Measurements from ENCODE around the gene PTPRS. TPM values are rescaled to one million over a fixed set of nuclear protein-coding genes. Genes with fewer than 3 reads are reported as not detected.

The PTPRS gene
- total RNA-seq, 4 donors from 2014 or later, result 21.1 to 68.5 (median 42.3) TPM

DNA sequence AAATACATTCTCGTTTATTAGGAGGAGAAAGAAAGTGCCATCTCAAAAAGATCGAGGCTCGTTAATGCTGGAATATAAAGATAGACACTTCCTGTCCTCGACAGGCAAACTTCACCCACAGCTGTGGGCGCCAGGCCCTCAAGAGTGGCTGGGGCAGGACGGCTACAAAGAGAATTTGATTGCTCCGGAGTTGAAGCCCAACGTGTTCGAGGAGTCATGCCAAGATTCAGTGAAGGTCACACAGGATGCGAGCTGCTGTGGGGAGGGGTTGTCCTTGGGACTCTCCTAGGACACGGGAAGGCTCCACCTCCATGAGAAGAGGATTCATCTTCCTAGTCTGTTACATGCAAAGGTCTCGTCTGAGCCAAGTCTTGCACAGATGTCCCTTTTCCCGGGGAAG, 16.3 kb upstream of the PTPRS start:
- no peak for DNase-seq
- H3K27me3 ChIP-seq, result peaks cover 9 to 61% (median 22%) of the 10 kb centered on the region in 3 donors

DNA sequence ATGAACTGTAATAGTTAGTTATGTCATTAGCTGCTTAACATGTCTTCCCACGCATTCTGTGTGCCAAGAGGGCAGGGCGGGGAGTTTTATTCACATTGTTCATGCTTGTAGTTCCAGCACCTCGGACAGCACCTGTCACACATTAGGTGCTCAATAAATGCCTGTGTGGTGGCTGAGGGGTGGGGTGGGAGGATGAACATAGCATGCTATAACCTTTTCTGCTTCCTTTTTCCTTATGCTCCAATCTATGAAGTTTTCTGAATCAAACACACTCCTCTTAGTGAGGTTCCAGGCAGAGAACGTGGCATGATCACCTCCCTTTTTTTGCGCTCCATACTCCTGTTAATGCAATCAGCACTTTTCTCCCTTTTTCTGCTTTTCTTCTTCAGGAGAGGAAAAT, 15.8 kb upstream of the PTPRS start:
- peaks cover 9 to 62% (median 22%) of the 10 kb centered on the region in 3 donors for H3K27me3 ChIP-seq
- H3K4me3 ChIP-seq, result no peak overlapping the region
- H3K27ac ChIP-seq, result no peak overlapping the region
- H3K4me1 ChIP-seq, result no peaks in the 10 kb centered on the region
- in situ Hi-C loops (cut with MboI; ENCODE audit: low sequenced_read_pairs in 4 of 4), result no loop called here
- no peaks in the 10 kb centered on the region for H3K9me3 ChIP-seq
- DNase-seq (no peak), ATAC-seq (no peak)
- intact Hi-C loops (cut with DNase I; ENCODE audit: low total_unique reads), result no loop called here
- no peaks in the 10 kb centered on the region for H3K36me3 ChIP-seq
- TF ChIP-seq, protein P1, sequence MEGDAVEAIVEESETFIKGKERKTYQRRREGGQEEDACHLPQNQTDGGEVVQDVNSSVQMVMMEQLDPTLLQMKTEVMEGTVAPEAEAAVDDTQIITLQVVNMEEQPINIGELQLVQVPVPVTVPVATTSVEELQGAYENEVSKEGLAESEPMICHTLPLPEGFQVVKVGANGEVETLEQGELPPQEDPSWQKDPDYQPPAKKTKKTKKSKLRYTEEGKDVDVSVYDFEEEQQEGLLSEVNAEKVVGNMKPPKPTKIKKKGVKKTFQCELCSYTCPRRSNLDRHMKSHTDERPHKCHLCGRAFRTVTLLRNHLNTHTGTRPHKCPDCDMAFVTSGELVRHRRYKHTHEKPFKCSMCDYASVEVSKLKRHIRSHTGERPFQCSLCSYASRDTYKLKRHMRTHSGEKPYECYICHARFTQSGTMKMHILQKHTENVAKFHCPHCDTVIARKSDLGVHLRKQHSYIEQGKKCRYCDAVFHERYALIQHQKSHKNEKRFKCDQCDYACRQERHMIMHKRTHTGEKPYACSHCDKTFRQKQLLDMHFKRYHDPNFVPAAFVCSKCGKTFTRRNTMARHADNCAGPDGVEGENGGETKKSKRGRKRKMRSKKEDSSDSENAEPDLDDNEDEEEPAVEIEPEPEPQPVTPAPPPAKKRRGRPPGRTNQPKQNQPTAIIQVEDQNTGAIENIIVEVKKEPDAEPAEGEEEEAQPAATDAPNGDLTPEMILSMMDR (IDR thresholded peaks at IDR 0.05 in 4 of 5, conservative IDR thresholded peaks at IDR 0.05 in 1 of 5), result no peak
- no peak for TF ChIP-seq POLR2A (IDR thresholded peaks at IDR 0.05)

More for the DNA sequence above, 16.3 kb upstream of the PTPRS start:
- in situ Hi-C loops (cut with MboI; ENCODE audit: low sequenced_read_pairs in 4 of 4) (no loop called here), intact Hi-C loops (cut with DNase I; ENCODE audit: low total_unique reads) (no loop called here)
- no peak for ATAC-seq
- TF ChIP-seq POLR2A (IDR thresholded peaks at IDR 0.05), result no peak
- TF ChIP-seq, protein P1 (IDR thresholded peaks at IDR 0.05 in 4 of 5, conservative IDR thresholded peaks at IDR 0.05 in 1 of 5), result no peak
- Histone ChIP-seq H3K4me3 (no peak overlapping the region), H3K36me3 (no peaks in the 10 kb centered on the region), H3K4me1 (no peaks in the 10 kb centered on the region), H3K27ac (no peak overlapping the region), H3K9me3 (no peaks in the 10 kb centered on the region)

DNA sequence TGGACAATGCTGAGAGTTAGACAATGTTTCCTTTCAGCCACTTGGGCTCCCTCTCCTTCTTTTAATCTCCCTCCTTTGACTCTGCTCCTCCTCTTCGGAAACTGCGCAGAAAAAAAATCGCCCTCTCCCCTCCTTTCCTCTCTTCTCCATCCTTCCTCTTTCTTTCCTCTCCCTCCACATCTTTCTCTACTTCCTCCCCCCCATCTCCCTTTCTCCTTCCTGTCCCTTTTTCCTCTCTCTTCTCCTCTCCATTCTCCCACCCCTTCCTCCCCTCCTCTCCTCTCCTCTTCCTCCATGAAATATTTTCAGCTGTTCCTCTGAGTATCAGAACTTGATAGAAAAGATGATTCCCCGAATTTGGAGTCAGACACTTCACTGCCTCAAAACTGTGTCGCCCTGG, 15.1 kb upstream of the PTPRS start:
- peaks cover 9 to 61% (median 22%) of the 10 kb centered on the region in 3 donors for H3K27me3 ChIP-seq

DNA sequence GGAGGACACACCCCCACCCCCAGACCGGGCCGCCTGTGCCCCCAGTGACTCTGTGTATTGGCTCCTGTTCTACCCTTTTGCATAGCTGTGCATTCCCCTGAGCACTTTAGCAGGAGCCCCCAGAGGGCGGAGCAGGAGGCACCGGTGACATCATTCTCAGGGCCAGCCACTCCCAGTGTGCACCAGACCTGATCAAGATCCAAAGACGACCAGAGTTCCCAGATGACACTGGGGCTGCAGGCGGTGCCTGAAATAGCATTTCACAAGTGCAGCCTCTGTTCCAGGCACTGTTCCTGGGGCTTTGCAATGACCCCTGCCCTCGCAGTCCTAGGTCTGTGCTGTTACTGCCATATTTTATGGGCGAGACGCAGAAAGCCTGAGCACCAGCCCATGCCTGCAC, 14.5 kb upstream of the PTPRS start:
- Histone ChIP-seq H3K9me3 (no peaks in the 10 kb centered on the region), H3K27me3 (peaks cover 9 to 55% (median 19%) of the 10 kb centered on the region in 3 donors), H3K4me3 (no peak overlapping the region), H3K27ac (no peak overlapping the region), H3K36me3 (no peaks in the 10 kb centered on the region), H3K4me1 (no peaks in the 10 kb centered on the region)
- in situ Hi-C loops (cut with MboI; ENCODE audit: low sequenced_read_pairs in 4 of 4) (no loop called here), intact Hi-C loops (cut with DNase I; ENCODE audit: low total_unique reads) (no loop called here)
- ATAC-seq, result no peak
- TF ChIP-seq POLR2A (IDR thresholded peaks at IDR 0.05), result no peak
- TF ChIP-seq, protein P1 (IDR thresholded peaks at IDR 0.05 in 4 of 5, conservative IDR thresholded peaks at IDR 0.05 in 1 of 5), result no peak
- no peak for DNase-seq

More for the DNA sequence above, 15.1 kb upstream of the PTPRS start:
- H3K4me3 ChIP-seq, result no peak overlapping the region
- TF ChIP-seq POLR2A (IDR thresholded peaks at IDR 0.05), result no peak
- TF ChIP-seq, protein P1 (IDR thresholded peaks at IDR 0.05 in 4 of 5, conservative IDR thresholded peaks at IDR 0.05 in 1 of 5), result no peak
- DNase-seq (no peak), ATAC-seq (no peak)
- H3K27ac ChIP-seq, result no peak overlapping the region
- no peaks in the 10 kb centered on the region for H3K9me3 ChIP-seq
- in situ Hi-C loops (cut with MboI; ENCODE audit: low sequenced_read_pairs in 4 of 4) (no loop called here), intact Hi-C loops (cut with DNase I; ENCODE audit: low total_unique reads) (no loop called here)
- H3K4me1 ChIP-seq, result no peaks in the 10 kb centered on the region
- H3K36me3 ChIP-seq, result no peaks in the 10 kb centered on the region

DNA sequence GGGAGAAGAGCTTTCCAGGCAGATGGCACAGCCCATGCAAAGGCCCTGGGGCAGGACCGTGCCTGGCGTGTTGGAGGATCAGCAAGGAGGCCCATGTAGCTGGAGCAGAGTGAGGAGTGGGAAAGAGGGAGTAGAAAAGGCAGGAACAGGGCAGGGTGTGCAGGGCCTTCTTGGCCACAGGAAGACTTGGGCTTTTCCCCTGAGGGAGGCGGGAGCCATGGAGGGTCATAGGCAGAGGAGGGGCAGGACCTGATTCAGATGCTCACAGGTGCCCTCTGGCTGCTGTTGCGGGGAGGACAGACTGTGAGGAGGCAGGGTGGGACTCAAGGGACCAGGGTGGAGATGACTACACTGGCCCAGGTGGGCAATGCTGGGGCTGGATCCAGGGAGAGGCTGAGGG, 13.8 kb upstream of the PTPRS start:
- Histone ChIP-seq H3K36me3 (no peaks in the 10 kb centered on the region), H3K9me3 (no peaks in the 10 kb centered on the region), H3K27me3 (peaks cover 9 to 51% (median 18%) of the 10 kb centered on the region in 3 donors), H3K4me3 (no peak overlapping the region), H3K4me1 (no peaks in the 10 kb centered on the region), H3K27ac (no peak overlapping the region)
- intact Hi-C loops (cut with DNase I; ENCODE audit: low total_unique reads) (no loop called here), in situ Hi-C loops (cut with MboI; ENCODE audit: low sequenced_read_pairs in 4 of 4) (no loop called here)
- TF ChIP-seq, protein P1 (IDR thresholded peaks at IDR 0.05 in 4 of 5, conservative IDR thresholded peaks at IDR 0.05 in 1 of 5), result peak in 1 of 5 experiments; percentile 9
- TF ChIP-seq POLR2A (IDR thresholded peaks at IDR 0.05), result no peak
- ATAC-seq (no peak), DNase-seq (no peak)
